KMS-11 (cell line): Measurements from ENCODE around the gene GPR18.

ENCODE experiments used
- H2AFZ ChIP-seq: fragments of 200-600 bp; sonication (generic); 2 replicates; pipeline ENCODE4 v1.6.1; 2016; ENCODE audit warnings: antibody characterized with exemption, mixed run types, low read depth
- H3K27ac ChIP-seq: fragments of 200-600 bp; sonication (generic); 2 replicates; pipeline ENCODE4 v1.6.1; 2016; ENCODE audit warnings: mild to moderate bottlenecking, mixed run types
- H3K27me3 ChIP-seq: fragments of 200-600 bp; sonication (generic); 2 replicates; pipeline ENCODE4 v1.6.1; 2017; ENCODE audit warnings: mild to moderate bottlenecking, low read depth, mixed run types, moderate library complexity; ENCODE audit not compliant: insufficient read depth
- H3K36me3 ChIP-seq: fragments of 200-600 bp; sonication (generic); 2 replicates; pipeline ENCODE4 v1.6.1; 2017; ENCODE audit warnings: mild to moderate bottlenecking, mixed run types; ENCODE audit not compliant: insufficient read depth
- H3K4me1 ChIP-seq: fragments of 200-600 bp; sonication (generic); 2 replicates; pipeline ENCODE4 v1.6.1; 2016; ENCODE audit warnings: mild to moderate bottlenecking, low read depth, mixed run types; ENCODE audit not compliant: poor library complexity, severe bottlenecking
- H3K4me2 ChIP-seq: fragments of 200-600 bp; sonication (generic); 2 replicates; pipeline ENCODE4 v1.7.0; 2016; ENCODE audit warnings: mild to moderate bottlenecking, mixed run types
- H3K4me3 ChIP-seq: fragments of 200-600 bp; sonication (generic); IDR thresholded peaks from 2 replicates; pipeline ENCODE4 v1.6.1; 2017; ENCODE audit warnings: low read depth, low read length, mixed read lengths; ENCODE audit not compliant: insufficient read depth
- H3K79me2 ChIP-seq: fragments of 200-600 bp; sonication (generic); 2 replicates; pipeline ENCODE4 v1.6.1; 2016; ENCODE audit warnings: low read depth, mixed run types; ENCODE audit not compliant: insufficient read depth
- H3K9ac ChIP-seq: fragments of 200-600 bp; sonication (generic); 2 replicates; pipeline ENCODE4 v1.6.1; 2016; ENCODE audit warnings: mild to moderate bottlenecking, mixed run types
- H4K20me1 ChIP-seq: fragments of 200-600 bp; sonication (generic); 2 replicates; pipeline ENCODE4 v1.6.1; 2016; ENCODE audit warnings: mild to moderate bottlenecking, mixed run types; ENCODE audit not compliant: insufficient read depth
- TF ChIP-seq, protein P1 (sequence below): fragments of 200-600 bp; sonication (generic); conservative IDR thresholded peaks from 2 replicates; pipeline ENCODE4 v1.6.1; 2017; ENCODE audit warnings: low read depth, mild to moderate bottlenecking, antibody characterized with exemption, low read length, moderate library complexity, mixed read lengths

GPR18 gene

DNA sequence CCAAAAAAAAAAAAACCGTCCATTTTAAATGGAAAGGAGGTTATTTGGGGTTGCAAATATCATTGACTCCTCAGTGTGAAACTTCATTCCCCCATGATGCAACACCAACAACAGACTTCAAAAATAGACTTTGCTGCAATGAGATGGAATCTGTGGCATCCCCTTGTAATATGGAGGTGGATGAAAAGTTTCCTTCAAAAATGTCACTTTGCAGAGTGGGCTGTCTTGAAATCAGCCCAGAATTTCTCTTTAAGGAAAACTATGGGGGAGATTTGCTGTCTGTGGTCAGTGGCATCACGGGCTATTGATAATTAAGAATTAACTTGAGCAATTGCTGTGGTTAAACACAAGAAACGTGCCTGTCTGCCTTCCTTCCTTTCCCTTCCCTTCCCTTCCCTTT is 1.5 kb downstream of the GPR18 start:
- H3K27me3 ChIP-seq = no peaks in the 10 kb centered on the region
- H3K4me2 ChIP-seq = no peak overlapping the region
- no peaks in the 10 kb centered on the region for H3K36me3 ChIP-seq
- H4K20me1 ChIP-seq = no peaks in the 10 kb centered on the region
- H3K4me3 ChIP-seq = no peak overlapping the region
- no peak overlapping the region for H2AFZ ChIP-seq
- H3K4me1 ChIP-seq = no peaks in the 10 kb centered on the region
- H3K9ac ChIP-seq = no peak overlapping the region
- H3K79me2 ChIP-seq = no peaks in the 10 kb centered on the region
- H3K27ac ChIP-seq = no peak overlapping the region
- TF ChIP-seq, protein P1, sequence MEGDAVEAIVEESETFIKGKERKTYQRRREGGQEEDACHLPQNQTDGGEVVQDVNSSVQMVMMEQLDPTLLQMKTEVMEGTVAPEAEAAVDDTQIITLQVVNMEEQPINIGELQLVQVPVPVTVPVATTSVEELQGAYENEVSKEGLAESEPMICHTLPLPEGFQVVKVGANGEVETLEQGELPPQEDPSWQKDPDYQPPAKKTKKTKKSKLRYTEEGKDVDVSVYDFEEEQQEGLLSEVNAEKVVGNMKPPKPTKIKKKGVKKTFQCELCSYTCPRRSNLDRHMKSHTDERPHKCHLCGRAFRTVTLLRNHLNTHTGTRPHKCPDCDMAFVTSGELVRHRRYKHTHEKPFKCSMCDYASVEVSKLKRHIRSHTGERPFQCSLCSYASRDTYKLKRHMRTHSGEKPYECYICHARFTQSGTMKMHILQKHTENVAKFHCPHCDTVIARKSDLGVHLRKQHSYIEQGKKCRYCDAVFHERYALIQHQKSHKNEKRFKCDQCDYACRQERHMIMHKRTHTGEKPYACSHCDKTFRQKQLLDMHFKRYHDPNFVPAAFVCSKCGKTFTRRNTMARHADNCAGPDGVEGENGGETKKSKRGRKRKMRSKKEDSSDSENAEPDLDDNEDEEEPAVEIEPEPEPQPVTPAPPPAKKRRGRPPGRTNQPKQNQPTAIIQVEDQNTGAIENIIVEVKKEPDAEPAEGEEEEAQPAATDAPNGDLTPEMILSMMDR = no peak

DNA sequence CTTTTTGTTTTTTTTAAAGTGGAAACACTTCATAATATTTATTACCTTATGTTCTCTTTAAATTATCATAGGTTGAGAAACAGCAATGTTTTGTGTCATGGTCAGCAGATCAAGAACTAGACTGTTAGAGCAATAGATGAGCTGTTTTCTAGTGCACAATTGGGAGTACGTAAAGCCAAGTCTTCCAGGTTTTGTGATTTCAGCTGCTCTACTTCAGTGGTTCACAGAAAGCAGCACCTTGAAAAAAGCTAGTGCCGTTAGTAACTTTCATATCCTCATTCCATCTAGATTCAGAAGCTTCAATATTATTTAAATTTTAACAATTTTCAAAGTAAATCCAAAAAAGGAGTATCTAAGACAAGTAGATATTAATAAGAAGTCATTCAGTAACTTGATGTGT is 1.9 kb downstream of the GPR18 start:
- no peaks in the 10 kb centered on the region for H3K36me3 ChIP-seq
- H3K79me2 ChIP-seq = no peaks in the 10 kb centered on the region
- TF ChIP-seq, protein P1 = no peak
- H3K4me2 ChIP-seq = no peak overlapping the region
- no peak overlapping the region for H3K9ac ChIP-seq
- H3K27me3 ChIP-seq = no peaks in the 10 kb centered on the region
- no peak overlapping the region for H3K27ac ChIP-seq
- H3K4me1 ChIP-seq = no peaks in the 10 kb centered on the region
- H4K20me1 ChIP-seq = no peaks in the 10 kb centered on the region
- no peak overlapping the region for H2AFZ ChIP-seq
- H3K4me3 ChIP-seq = no peak overlapping the region

GRCh38 chr13:99255271-99255670 is 2.9 kb downstream of the GPR18 start:
- TF ChIP-seq, protein P1 = no peak
- H3K4me1 ChIP-seq = no peaks in the 10 kb centered on the region
- no peak overlapping the region for H3K9ac ChIP-seq
- no peaks in the 10 kb centered on the region for H4K20me1 ChIP-seq
- no peak overlapping the region for H3K4me3 ChIP-seq
- no peak overlapping the region for H3K27ac ChIP-seq
- no peaks in the 10 kb centered on the region for H3K36me3 ChIP-seq
- H2AFZ ChIP-seq = no peak overlapping the region
- H3K27me3 ChIP-seq = no peaks in the 10 kb centered on the region
- no peaks in the 10 kb centered on the region for H3K79me2 ChIP-seq
- no peak overlapping the region for H3K4me2 ChIP-seq

DNA sequence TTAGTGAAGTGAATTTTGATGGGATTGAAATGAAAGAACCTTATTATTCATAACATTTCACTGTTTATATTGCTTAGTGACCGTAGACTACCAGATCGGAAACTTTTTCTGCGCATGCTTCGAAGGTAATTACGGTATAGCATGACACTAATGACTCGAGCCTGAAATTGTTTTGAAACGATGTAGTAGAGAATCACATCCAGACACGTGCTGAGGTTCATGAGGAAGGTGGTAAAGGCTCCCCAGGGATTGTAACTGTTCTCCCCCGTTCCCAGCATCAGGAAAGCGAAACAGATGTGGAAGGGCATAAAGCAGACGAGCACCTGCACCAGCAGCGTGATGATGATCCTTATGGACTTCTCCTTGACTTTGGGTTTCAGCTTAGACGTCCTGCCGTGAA is 3.3 kb downstream of the GPR18 start:
- Histone ChIP-seq H3K4me1 (no peaks in the 10 kb centered on the region), H3K79me2 (no peaks in the 10 kb centered on the region), H3K27me3 (no peaks in the 10 kb centered on the region), H3K27ac (no peak overlapping the region), H4K20me1 (no peaks in the 10 kb centered on the region), H3K9ac (no peak overlapping the region), H3K4me2 (no peak overlapping the region), H2AFZ (no peak overlapping the region), H3K36me3 (no peaks in the 10 kb centered on the region), H3K4me3 (no peak overlapping the region)
- TF ChIP-seq, protein P1 = no peak
